ENCODE results near the gene SH2D2A. TPM values are rescaled to one million over a fixed set of nuclear protein-coding genes. Genes with fewer than 3 reads are reported as not detected.

The SH2D2A gene
- polyA plus RNA-seq, 1 of the 3 experiments (the other 2 are of a cell fraction): not detected

DNA sequence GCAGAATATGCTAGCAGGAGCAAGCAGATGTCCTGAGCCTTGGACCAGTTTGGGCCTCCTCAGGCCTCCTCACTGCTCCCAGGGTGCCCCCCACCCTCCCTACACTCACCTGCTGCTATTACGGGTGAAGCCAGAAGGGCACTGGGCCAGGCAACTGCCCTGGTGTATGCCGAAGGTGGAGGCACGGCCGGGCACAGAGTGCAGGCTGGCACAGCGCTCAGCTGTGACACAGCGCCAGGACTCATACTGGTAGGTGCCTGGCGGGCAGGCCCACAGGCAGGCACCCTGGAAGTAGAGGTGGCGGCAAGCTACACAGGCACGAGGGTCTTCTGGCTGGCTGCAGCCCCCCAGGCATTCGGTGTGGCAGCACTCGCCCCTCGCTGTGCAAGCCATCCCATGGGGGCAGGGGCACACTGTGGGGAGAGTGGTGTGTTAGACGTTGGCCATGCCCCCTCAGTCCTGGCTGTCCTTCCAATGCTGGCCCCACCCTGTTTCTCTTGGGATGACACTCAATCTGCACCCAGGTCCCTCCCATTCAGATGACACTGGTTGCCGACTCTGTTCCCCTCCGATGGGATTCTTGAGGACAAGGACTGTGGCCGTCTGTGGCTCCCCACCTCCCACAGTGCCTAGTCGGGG, 35.2 kb upstream of the SH2D2A start:
- Histone ChIP-seq H3K27ac (ENCODE audit: low read depth in 2 of 2, low read length in 1 of 2) (peak overlapping the region in 1 of 2 experiments; percentile 94; a peak in 2 of 4 replicates), H4K20me1 (ENCODE audit: insufficient read depth) (no peaks in the 10 kb centered on the region), H3K9me2 (no peaks in the 10 kb centered on the region), H3K4me1 (ENCODE audit: control insufficient read depth in 1 of 2, insufficient read depth in 2 of 2, low read depth in 1 of 2, low read length in 1 of 2) (peaks cover 0 to 39% of the 10 kb centered on the region in 2 experiments; a peak in 3 of 4 replicates), H3K79me2 (ENCODE audit: insufficient read depth) (no peaks in the 10 kb centered on the region), H3K4me2 (no peak overlapping the region), H2AFZ (ENCODE audit: low read depth) (no peak overlapping the region), H3K9ac (no peak overlapping the region), H3K36me3 (replicated peaks in 1 of 2; ENCODE audit: control insufficient read depth in 1 of 2, insufficient read depth in 2 of 2, low read length in 1 of 2) (no peaks in the 10 kb centered on the region), H3K27me3 (ENCODE audit: insufficient read depth) (peaks cover 6% of the 10 kb centered on the region; the same call in 1 of the 2 replicates), H3K4me3 (ENCODE audit: low read depth in 2 of 2, low read length in 1 of 2) (no peak overlapping the region), H3F3A (replicated peaks; ENCODE audit: insufficient read depth) (no peaks in the 10 kb centered on the region), H3K9me3 (no peaks in the 10 kb centered on the region)
- WGBS (ENCODE audit: low lambda C conversion rate): 74% methylated on average over 8 of the region's 17 CpGs
- TF ChIP-seq EP300 (IDR thresholded peaks at IDR 0.05; ENCODE audit: borderline replicate concordance in 1 of 2, low read depth in 1 of 2, low read length in 1 of 2): no peak
- 0 out of 2 replicates have a peak, but pooled peaks have one; percentile 5 for TF ChIP-seq RAD21 (IDR thresholded peaks at IDR 0.05; ENCODE audit: low read length)
- TF ChIP-seq ELF1 (IDR thresholded peaks at IDR 0.05): no peak
- no peak for TF ChIP-seq MXI1 (IDR thresholded peaks at IDR 0.05; ENCODE audit: low read depth, low read length)
- no peak for TF ChIP-seq MEF2A (IDR thresholded peaks at IDR 0.05; ENCODE audit: borderline replicate concordance, low read depth)
- TF ChIP-seq, protein P1, sequence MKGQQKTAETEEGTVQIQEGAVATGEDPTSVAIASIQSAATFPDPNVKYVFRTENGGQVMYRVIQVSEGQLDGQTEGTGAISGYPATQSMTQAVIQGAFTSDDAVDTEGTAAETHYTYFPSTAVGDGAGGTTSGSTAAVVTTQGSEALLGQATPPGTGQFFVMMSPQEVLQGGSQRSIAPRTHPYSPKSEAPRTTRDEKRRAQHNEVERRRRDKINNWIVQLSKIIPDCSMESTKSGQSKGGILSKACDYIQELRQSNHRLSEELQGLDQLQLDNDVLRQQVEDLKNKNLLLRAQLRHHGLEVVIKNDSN (IDR thresholded peaks at IDR 0.05; ENCODE audit: borderline replicate concordance, low read depth): no peak
- no peak for TF ChIP-seq RFX5 (IDR thresholded peaks at IDR 0.05; ENCODE audit: low read length)
- ChIA-PET POLR2A (interaction anchor here (0.6 to 1.9 kb wide), 8 partner anchors 8 to 79 kb away, joined by 3 to 18 read pairs (median 3); partner anchors contain the start of gene NTRK1), CTCF (interaction anchor here (0.8 to 18.0 kb wide), 11 partner anchors 9 to 145 kb away, joined by 3 to 566 read pairs (median 5); partner anchors contain the start of gene NTRK1)
- no peak for DNase-seq

DNA sequence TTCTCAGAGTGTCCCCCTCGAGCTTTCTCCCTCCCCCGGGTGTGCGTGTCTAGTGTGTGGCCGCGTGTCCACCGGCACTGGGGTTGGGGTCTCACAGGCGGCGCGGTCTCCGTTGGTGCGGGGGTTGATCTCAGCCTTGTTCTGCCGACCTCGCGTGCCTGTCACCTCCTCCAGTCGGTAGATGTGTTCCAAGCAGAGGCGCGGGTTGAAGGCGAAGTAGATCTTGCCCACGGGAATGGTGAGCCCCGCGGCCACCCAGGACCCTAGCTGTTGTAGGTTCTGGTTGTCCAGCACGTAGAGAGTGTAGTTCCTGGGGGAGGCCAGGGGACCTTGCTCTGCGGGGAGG, 32.5 kb upstream of the SH2D2A start:
- Histone ChIP-seq H3K9ac (no peak overlapping the region), H3K27ac (ENCODE audit: low read depth in 2 of 2, low read length in 1 of 2) (no peak overlapping the region), H3K4me2 (no peak overlapping the region), H3F3A (replicated peaks; ENCODE audit: insufficient read depth) (no peaks in the 10 kb centered on the region), H4K20me1 (ENCODE audit: insufficient read depth) (no peaks in the 10 kb centered on the region), H2AFZ (ENCODE audit: low read depth) (no peak overlapping the region), H3K27me3 (ENCODE audit: insufficient read depth) (no peaks in the 10 kb centered on the region), H3K4me1 (ENCODE audit: control insufficient read depth in 1 of 2, insufficient read depth in 2 of 2, low read depth in 1 of 2, low read length in 1 of 2) (peaks cover 0 to 32% of the 10 kb centered on the region in 2 experiments; a peak in 3 of 4 replicates), H3K4me3 (ENCODE audit: low read depth in 2 of 2, low read length in 1 of 2) (no peak overlapping the region), H3K79me2 (ENCODE audit: insufficient read depth) (no peaks in the 10 kb centered on the region), H3K9me3 (no peaks in the 10 kb centered on the region), H3K9me2 (no peaks in the 10 kb centered on the region), H3K36me3 (replicated peaks in 1 of 2; ENCODE audit: control insufficient read depth in 1 of 2, insufficient read depth in 2 of 2, low read length in 1 of 2) (no peaks in the 10 kb centered on the region)
- CTCF ChIA-PET: interaction anchor here (1.3 to 18.0 kb wide), 4 partner anchors 11 to 79 kb away, joined by 6 to 566 read pairs (median 256); partner anchors contain the start of gene NTRK1
- TF ChIP-seq GATA2 (CRISPR knock-in tag; IDR thresholded peaks at IDR 0.05): no peak
- TF ChIP-seq FOXJ3 (CRISPR knock-in tag; IDR thresholded peaks at IDR 0.05): no peak
- TF ChIP-seq YY1 (IDR thresholded peaks at IDR 0.05; ENCODE audit: low read depth): no peak
- TF ChIP-seq, protein P2, sequence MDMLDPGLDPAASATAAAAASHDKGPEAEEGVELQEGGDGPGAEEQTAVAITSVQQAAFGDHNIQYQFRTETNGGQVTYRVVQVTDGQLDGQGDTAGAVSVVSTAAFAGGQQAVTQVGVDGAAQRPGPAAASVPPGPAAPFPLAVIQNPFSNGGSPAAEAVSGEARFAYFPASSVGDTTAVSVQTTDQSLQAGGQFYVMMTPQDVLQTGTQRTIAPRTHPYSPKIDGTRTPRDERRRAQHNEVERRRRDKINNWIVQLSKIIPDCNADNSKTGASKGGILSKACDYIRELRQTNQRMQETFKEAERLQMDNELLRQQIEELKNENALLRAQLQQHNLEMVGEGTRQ (IDR thresholded peaks at IDR 0.05; ENCODE audit: borderline replicate concordance, low read depth, low read length): no peak
- TF ChIP-seq RAD21 (IDR thresholded peaks at IDR 0.05; ENCODE audit: low read length): no peak
- TF ChIP-seq NFIC (IDR thresholded peaks at IDR 0.05; ENCODE audit: borderline replicate concordance): no peak
- no peak for TF ChIP-seq ELF1 (IDR thresholded peaks at IDR 0.05)
- no peak for TF ChIP-seq SMC3 (IDR thresholded peaks at IDR 0.05; ENCODE audit: low read depth, low read length)
- no peak for TF ChIP-seq CHD2 (IDR thresholded peaks at IDR 0.05; ENCODE audit: low read length, partially characterized antibody)
- TF ChIP-seq RFX5 (IDR thresholded peaks at IDR 0.05; ENCODE audit: low read length): no peak
- no peak for TF ChIP-seq EP300 (IDR thresholded peaks at IDR 0.05; ENCODE audit: borderline replicate concordance in 1 of 2, low read depth in 1 of 2, low read length in 1 of 2)
- no peak for TF ChIP-seq RCOR1 (IDR thresholded peaks at IDR 0.05; ENCODE audit: low read length)
- TF ChIP-seq FOXM1 (IDR thresholded peaks at IDR 0.05; ENCODE audit: low read depth): no peak
- TF ChIP-seq MEF2A (IDR thresholded peaks at IDR 0.05; ENCODE audit: borderline replicate concordance, low read depth): no peak
- TF ChIP-seq, protein P1 (IDR thresholded peaks at IDR 0.05; ENCODE audit: borderline replicate concordance, low read depth): no peak
- TF ChIP-seq NRF1 (IDR thresholded peaks at IDR 0.05; ENCODE audit: low read depth, low read length): no peak
- WGBS (ENCODE audit: low lambda C conversion rate): 92% methylated on average over 20 of the region's 23 CpGs
- DNase-seq: no peak
- POLR2A ChIA-PET: interaction anchor here (1.1 to 1.3 kb wide), 2 partner anchors 12 to 64 kb away, joined by 3 read pairs; no protein-coding TSS in a partner anchor
